Measurements from ENCODE around the gene IL12RB1.
"Not testable (repeated sequence)": the region's sequence is repeated elsewhere in the genome, so short reads cannot be mapped to it uniquely, and the experiment has no call there.

The IL12RB1 gene

DNA sequence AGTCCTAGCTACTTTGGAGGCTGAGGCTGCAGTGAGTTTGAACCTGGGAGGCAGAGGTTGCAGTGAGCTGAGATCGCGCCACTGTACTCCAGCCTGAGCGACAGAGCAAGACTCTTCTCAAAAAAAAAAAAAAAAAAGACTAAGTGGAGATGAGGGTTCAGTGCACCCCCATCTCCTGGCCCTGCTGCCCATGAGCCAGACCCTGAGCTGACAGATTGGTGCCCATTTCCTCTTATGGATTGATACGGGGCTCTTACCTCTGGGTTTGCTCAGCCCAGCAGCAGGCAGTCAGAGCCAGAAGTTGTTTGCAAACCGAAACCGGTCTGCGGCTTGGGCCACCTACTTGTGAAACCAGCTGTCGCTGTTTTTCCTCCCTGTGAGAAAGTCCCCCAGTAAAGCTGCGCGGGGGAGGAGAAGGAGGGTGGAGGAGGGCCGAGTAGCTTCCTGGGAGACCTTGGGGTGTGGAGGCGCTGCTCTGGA lies 41.9 kb downstream of the IL12RB1 start:
- DNase-seq, result peak; percentile 91

DNA sequence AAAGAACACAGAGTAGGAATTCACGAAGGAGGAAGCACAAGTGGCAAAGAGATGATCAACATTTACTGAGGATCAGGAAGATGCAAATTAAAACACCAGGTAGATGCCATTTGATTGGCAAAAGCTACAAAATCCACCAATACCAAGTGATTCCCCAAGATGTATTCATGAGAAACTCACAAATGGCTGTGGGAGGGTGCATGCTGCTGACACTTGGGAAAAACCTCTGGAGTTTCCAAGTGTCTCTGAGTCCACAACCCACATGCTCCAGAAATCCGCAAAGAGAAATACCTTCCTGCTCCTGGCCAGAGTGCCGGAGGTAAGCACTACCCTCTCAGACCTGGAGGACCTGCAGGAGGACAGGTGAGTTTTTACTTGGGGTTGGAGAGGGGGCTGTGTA lies 43.1 kb downstream of the IL12RB1 start:
- DNase-seq, result no peak

DNA sequence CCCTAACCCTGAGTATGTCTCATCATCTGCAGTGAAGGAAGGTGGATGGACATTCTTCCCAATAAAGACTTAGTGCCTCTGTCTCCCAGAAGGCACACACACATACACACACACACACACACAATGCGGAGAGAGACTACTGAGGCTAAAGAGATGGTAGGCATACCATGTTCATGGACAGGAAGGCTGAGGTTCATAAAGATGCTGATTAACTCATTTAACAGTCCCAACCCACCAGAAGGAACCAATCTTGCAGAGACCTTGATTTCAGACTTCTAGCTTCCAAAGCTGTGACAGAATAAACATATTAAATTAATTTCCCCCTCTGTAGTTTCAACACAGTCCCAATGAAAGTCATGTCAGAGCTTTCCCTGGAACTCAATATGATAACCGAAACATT lies 45.7 kb downstream of the IL12RB1 start:
- DNase-seq, result no peak

DNA sequence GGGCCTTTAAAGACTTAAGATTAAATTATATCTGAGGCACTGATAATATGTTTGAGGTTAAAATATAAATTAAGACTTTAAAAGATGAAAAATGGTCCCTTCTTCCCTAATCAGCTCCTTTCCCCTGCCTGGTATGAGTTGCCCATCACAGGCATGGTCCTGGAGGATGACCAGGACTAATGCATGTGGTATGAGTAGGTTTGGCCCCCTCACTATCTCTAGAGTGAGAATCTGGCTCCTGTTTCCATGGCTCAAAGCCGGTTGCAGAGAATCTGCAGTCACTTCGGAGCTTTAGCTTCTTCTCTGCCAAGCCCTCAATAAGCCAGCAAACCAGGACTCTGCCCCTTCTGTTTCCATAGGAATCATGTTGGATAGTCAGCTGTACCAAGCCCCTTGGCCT lies 54.6 kb downstream of the IL12RB1 start:
- DNase-seq, result not testable (repeated sequence)

DNA sequence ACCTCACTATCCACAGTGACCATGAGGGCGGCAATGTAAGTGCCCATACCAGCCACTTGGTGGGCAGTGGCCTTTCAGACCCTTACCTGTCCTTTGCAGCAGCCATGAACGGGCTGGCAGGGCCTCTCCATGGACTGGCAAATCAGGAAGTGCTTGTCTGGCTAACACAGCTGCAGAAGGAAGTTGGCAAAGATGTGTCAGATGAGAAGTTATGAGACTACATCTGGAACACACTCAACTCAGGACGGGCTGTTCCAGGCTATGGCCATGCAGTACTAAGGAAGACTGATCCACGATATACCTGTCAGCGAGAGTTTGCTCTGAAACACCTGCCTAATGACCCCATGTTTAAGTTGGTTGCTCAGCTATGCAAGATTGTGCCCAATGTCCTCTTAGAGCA lies 55.3 kb downstream of the IL12RB1 start:
- DNase-seq, result not testable (repeated sequence)

DNA sequence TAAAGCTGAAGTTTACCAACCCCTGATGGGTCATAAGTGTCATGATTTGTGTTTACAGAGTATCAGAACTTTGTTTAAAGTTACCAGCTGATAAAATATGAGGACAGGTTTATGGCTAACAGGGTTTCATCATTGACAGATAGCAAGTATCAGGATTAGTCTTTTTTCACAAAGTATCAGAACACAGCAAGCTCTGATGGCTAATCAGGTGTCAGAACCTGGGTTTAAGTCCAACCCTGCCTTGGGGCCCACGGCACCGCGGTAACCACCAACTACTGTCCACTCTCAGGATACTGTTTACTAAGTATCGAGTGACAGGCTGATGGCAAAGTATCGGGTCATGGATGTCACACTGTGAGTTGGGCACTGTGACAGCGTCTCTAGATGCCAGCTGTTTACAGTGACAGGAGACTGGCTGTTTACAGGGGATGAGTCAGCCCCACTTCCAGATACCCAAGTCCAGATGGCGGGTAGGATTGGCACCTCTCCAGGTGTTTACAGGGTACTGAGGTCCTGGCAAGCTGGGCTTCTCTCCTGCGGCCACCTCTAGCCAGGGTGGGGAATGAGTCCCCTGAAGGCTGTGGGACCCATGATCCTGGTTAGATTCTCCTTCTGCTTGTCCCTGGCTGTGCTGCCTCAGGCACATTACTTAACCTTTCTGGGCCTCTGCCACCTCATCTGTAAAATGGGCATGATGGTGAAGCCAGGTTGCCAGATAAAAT lies 57.0 kb downstream of the IL12RB1 start:
- DNase-seq, result no peak

DNA sequence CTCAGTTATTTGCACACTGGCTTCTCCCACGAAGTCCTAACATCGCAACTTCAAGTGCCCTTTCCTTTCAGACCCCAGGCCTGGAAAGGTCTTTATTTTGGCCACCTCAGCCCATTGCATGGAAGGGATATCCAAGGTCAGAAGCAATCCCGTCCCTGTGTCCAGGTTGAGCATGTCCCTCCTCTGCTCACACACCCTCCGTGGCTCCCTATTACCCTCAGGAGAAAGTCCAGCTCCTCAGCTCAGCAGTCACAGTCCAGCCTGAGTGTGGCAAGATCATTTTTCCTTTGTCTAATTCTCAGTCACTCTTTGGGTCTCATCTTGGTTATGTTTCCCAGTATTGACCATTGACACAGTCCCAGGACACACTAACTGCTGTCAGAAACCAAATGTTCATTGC lies 59.6 kb downstream of the IL12RB1 start:
- no peak for DNase-seq

DNA sequence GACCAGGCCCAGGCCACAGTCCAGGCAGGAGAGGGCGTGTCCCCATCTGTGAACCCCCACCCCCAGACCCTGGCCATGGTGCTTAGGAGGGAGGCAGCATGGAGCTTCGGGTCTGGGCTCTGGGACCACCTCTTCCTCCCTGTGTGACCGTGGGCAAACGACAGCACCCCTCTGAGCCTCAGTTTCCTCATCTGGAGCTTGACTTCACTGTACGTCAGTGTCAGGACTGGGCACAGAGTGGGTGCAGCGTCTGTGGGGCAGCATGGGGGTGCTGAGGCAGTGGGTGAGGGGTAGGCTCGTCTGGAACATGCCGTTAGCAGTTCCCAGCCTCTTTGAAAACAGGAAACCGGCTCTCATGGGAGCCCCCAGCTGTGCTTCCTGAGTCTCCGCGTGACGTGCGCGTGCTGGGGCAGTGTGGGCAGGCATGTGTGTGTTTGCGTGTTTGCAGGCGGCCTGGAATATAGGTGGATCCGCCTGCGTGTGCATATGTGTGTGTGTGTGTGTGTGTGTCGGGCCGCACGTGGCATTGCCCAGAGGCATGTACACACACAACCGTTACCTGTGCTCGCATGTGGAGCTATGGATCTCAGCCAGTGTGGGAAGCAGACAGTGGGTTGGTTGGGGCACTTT lies 63.0 kb downstream of the IL12RB1 start:
- DNase-seq, result peak; percentile 64

DNA sequence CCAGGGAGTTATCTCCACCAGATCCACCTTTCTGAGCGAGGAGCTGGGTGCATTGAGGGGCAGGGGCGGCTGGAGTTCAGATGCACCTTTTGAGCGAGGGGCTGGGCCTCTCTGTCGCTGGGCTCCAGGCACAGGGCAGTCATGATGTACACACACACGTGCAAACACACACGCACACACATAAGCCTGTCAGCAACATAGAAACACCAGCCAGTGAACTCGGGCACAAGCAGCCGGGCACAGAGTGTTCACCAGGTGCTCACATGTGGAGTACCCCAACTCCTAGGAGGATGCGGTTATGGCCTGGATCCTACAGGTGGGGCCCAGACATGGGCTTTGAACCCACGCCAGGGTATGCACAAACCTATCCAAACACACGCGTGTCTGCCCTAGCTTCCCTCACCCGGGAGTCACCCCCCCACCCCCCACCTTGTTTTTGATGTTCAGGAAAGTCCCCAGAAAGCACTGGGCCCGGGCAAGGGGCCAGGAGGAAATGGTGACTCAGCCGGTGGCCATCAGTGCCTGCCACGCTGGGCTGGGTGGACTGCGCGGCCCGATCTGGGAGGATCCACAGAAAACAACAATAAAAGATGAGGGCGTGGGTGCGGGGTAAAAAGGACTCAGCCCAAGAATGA lies 65.5 kb downstream of the IL12RB1 start:
- DNase-seq, result peak; percentile 67

DNA sequence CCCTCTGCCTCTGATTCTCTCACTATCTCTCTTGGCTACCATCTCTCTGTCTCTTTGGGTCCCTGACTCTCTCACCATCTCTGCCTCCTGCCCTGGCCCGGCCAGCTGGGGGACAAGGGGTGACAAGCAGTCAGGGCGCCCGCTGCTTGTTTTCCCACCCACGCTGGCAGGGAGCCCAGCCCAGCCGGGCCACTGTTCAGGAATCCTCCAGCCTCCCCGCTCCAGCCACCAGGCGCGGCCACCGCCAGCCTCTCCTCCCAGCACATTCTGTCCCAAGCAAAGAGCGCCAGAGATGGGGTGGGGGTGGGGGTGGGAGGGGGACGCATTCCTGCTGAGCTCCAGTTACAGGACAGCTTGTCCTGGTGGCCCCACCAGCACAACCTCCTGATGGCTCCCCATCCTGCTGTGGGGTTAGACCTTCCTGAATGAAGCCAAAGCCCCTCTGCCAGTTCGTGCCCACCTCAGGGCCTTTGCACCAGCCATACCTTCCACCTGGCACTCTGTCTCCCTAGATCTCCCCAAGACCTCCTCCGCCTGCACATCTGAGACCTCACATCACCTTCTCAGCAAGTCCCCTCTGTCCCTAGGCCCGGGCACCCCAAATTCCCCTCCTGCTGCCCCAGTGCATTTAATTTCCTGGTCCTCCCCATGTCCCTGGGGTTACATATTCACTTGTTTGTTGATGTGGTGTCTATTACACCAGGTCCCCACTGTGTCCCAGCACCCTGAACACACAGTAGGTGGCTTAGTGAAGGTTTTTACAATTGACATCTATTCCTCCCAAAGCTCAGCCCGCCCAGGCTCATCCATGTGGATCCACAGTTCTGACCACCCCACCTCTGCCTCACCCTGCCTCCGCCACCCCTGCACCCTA lies 66.3 kb downstream of the IL12RB1 start:
- DNase-seq, result no peak

DNA sequence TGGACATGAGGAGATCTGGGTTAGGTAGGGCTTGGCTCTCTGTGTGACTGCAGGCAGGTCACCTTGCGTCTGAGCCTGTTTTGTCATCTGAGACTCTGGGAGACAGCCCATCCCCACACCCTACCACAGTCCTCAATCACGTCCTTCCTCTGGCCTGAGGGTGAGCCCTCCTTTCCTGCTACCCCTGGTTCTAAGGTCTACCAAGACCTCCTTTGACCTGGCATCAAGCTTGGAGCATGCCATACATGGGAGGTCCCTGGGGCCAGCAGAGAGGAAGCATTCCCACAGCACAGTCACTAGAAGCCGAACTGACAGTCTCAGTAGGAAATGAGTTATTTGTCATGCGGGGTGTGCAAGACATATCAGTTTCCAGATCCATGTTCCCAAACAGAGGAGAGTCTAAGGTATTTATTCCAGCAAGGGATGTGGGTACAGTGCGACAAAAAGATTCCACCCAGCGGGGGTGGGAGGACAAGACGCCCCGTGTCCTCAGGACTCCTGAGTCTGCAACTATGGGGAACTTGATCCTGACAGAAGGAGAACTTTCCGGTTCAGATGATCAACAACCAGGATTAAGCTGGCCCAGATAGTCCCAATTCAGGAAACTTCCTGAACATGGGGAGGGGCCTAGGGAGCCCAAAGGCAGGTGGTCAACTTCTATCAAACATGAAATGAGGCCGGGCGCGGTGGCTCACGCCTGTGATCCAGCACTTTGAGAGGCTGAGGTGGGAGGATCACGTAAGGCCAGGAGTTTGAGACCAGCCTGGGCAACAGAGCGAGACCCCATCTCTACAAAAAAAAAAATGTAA lies 69.3 kb downstream of the IL12RB1 start:
- DNase-seq, result no peak

DNA sequence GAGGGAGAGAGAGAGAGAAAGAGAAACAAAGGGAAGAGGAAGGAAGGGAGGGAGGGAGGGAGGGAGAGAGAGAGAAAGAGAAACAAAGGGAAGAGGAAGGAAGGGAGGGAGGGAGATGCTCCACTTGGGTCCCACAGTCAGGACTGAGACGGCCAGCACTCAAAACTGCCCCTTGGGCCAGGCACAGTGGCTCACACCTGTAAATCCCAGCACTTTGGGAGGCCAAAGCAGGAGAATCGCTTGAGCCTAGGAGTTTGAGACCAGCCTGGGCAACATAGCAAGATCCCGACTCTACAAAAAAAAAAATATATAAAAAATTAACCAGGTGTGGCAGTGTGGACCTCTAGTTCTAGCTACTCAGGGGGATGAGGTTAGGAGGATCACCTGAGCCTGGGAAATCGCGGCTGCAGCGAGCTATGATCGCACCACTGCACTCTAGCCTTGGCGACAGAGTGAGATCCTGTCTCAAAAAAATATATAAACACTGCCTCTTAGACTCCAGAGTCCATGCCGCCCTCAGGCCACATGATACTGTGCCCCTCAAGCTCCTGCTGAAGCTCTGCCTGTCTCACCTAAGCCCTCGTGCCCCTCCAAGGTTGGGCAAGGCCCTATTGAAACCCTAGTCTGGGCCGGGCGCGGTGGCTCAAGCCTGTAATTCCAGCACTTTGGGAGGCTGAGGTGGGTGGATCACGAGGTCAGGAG lies 70.4 kb downstream of the IL12RB1 start:
- no peak for DNase-seq

DNA sequence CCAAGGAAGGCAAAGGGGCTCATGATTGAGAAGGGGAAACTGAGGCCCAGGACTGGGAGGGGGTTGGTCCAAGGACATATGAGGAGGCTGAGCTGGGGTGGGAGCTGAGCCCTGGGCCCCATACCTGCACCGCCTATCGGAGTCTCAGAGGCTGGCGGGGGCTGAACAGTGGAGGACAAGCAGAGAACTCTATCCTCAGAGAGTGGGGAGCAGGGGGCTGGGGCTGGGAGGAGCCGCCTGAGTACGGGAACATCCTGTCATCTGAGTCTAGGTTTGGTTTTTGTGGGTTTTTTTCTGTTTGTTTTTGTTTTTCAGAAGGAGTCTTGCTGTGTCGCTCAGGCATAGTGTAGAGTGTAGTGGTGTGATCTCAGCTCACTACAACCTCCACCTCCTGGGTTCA lies 72.5 kb downstream of the IL12RB1 start:
- peak; percentile 37 for DNase-seq

DNA sequence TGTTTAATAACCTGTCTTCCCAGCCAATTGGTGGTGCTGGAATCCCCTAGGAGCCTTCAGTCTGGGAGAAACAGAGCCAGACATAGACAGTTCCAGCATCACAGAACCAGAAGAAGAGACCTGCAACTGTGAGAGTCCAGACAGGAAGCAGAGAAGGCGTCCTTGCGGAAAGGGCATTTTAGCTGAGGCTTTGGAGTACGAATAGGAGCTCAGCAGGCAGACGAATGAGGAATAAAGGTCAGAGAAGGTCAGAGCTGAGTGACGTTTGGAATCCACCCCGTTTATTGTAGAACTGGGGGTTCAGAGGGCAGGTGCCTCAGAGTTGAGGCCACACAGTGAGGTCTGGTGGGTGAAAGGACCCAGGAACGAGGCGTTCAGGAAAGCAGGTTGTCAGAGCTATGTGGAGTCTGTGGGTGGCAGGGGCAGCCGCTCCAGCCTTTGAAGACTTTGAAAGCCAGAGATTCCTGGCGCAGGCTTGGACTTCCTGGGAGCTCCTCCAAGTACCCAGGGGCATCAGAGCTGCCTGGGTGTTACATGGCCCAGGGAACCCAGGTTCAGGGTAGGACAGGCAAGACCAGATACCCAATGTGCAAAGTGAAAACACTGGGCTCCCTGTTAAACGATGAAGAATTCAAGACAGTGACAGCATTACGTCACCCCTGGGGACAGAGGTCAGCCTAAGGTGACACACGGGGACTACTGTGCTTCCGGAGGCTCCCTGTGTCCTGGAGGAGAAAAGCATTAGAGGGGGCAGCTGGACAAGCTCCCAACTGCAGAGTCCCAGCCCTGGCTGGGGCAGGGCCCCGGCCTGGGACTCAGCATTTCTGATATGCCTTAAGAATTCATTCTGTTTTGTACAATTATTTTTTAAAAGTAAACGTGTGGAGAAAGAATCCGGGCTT lies 73.3 kb downstream of the IL12RB1 start:
- no peak for DNase-seq

DNA sequence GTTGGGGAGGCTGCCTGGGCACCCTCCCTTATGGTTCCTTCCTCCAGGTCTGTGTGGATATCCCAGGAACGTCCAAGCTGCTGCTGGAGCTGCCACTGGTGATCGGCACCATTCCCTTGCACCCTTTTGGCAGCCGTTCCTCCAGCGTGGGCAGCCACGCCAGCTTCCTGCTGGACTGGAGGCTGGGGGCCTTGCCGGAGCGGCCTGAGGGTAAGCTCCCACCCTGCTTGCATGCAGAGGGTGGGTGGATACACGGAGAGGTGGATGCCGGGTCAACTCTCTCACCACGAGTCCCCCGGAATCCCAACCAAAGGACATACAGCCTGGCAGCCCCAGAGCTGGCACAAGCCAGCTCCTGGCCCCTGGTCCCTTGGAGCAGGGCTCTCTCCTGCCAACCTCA lies 76.6 kb downstream of the IL12RB1 start:
- no peak for DNase-seq

DNA sequence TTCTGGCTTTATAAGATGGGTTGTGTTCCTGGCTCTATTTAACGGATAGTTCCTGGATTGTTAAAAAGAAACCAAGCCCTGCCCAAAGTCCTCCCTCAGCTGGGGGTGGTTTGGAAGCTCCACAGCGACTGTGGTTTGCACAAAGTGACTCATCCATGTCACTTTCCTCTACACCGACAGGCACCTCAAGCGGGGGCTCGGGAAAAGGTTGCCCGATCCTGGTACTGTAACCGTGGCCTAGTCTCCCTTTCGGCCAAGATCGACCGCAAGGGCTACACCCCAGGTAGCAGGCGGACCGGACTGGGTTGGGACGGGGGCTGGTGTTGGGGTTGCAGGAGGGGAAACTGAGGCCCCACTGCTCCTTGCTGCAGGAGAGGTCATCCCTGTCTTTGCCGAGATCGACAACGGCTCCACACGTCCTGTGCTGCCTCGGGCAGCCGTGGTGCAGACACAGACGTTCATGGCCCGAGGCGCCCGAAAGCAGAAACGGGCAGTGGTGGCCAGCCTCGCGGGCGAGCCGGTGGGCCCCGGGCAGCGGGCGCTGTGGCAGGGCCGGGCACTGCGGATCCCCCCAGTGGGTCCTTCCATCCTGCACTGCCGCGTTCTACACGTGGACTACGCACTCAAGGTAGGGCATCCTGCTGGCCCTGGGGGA lies 77.2 kb downstream of the IL12RB1 start:
- peak; percentile 55 for DNase-seq
